HepG2 (cell line): Measurements from ENCODE around the gene CCDC142. TPM values are rescaled to one million over a fixed set of nuclear protein-coding genes. Genes with fewer than 3 reads are reported as not detected.

Source experiments
- CHD2 ChIP-seq: IDR thresholded peaks from 2 replicates; pipeline ENCODE4 v1.6.1; 2011; ENCODE audit warnings: low read depth, low read length, improper control_type of control experiment
- EEA1 ChIP-seq: sonication (generic); formaldehyde crosslinking; IDR thresholded peaks from 2 replicates; pipeline ENCODE4 v1.5.1; 2020; ENCODE audit warnings: mild to moderate bottlenecking, missing genetic modification reagents, borderline replicate concordance
- HDAC2 ChIP-seq: sonication (generic); formaldehyde crosslinking; IDR thresholded peaks from 2 replicates; pipeline ENCODE4 v1.4.0; 2020; ENCODE audit warnings: missing genetic modification reagents
- PRMT3 ChIP-seq: sonication (generic); formaldehyde crosslinking; IDR thresholded peaks from 2 replicates; pipeline ENCODE4 v1.8.1; 2022; ENCODE audit warnings: low read depth, mild to moderate bottlenecking, moderate library complexity, missing genetic modification reagents, borderline replicate concordance
- U2AF2 ChIP-seq: fragments of 200-400 bp; formaldehyde crosslinking; IDR thresholded peaks from 2 replicates; pipeline ENCODE4 v1.6.1; 2017; ENCODE audit warnings: low read depth, mild to moderate bottlenecking, low read length
- YEATS2 ChIP-seq: sonication (generic); formaldehyde crosslinking; IDR thresholded peaks from 2 replicates; pipeline ENCODE4 v1.4.0; 2020; ENCODE audit warnings: missing genetic modification reagents, borderline replicate concordance
- ZFP36L1 ChIP-seq: sonication (generic); formaldehyde crosslinking; IDR thresholded peaks from 2 replicates; pipeline ENCODE4 v1.8.0; 2022; ENCODE audit warnings: mild to moderate bottlenecking, missing genetic modification reagents, moderate library complexity
- ZHX2 ChIP-seq, 2 experiments: sonication (generic) in 1 of 2; formaldehyde crosslinking in 1 of 2; IDR thresholded peaks; 2 replicates each; pipeline versions ENCODE4 v1.6.1 to v1.9.0; 2014 to 2022; ENCODE audit warnings: antibody characterized with exemption in 1 of 2, borderline replicate concordance in 1 of 2, inconsistent platforms in 1 of 2, low read depth in 1 of 2, missing genetic modification reagents in 1 of 2
- ZNF232 ChIP-seq: sonication (generic); formaldehyde crosslinking; IDR thresholded peaks from 2 replicates; pipeline ENCODE4 v1.4.0; 2020; ENCODE audit warnings: missing genetic modification reagents, borderline replicate concordance
- ZNF775 ChIP-seq: sonication (generic); formaldehyde crosslinking; IDR thresholded peaks from 2 replicates; pipeline ENCODE4 v1.4.0; 2020; ENCODE audit warnings: missing genetic modification reagents, mild to moderate bottlenecking, moderate library complexity, borderline replicate concordance
- ZSCAN29 ChIP-seq: sonication (generic); formaldehyde crosslinking; conservative IDR thresholded peaks from 2 replicates; pipeline ENCODE4 v1.4.0; 2020; ENCODE audit warnings: mild to moderate bottlenecking, missing genetic modification reagents
- polyA plus RNA-seq, 8 experiments: library from polyadenylated mRNA; depleted of rRNA in 3 of 8; stranded (reverse) in 7 of 8; unstranded in 1 of 8; fragments of >200 nt; fragmentation: Illumina TruSeq in 4 of 8; extraction: Trizol in 4 of 8; gene quantifications; 2 replicates each; pipeline versions ENCODE4 v1.2.1 to v1.2.3, GENCODE V29; 2011 to 2016; ENCODE audit warnings: low read depth in 4 of 8, missing spikeins in 1 of 8, mixed read lengths in 1 of 8; ENCODE audit not compliant: insufficient read depth in 1 of 8
- total RNA-seq, 5 experiments: library from RNA; depleted of rRNA; stranded (reverse); fragments of >200 nt; fragmentation: Illumina TruSeq; extraction: Trizol; gene quantifications; 2 replicates each; pipeline ENCODE4 v1.2.3, GENCODE V29; 2016; ENCODE audit warnings: low read depth in 1 of 5
- TF ChIP-seq, protein P1 (sequence below): sonication (generic); formaldehyde crosslinking; IDR thresholded peaks from 2 replicates; pipeline ENCODE4 v1.4.0; 2020; ENCODE audit warnings: missing genetic modification reagents, mild to moderate bottlenecking, borderline replicate concordance

CCDC142 gene
- total and polyA plus RNA-seq, 2 of the 13 experiments (the other 11 are each of a cell fraction or from before 2014, with no cell fraction given) = 14.7 to 30.4 TPM

- TF ChIP-seq, protein P1, sequence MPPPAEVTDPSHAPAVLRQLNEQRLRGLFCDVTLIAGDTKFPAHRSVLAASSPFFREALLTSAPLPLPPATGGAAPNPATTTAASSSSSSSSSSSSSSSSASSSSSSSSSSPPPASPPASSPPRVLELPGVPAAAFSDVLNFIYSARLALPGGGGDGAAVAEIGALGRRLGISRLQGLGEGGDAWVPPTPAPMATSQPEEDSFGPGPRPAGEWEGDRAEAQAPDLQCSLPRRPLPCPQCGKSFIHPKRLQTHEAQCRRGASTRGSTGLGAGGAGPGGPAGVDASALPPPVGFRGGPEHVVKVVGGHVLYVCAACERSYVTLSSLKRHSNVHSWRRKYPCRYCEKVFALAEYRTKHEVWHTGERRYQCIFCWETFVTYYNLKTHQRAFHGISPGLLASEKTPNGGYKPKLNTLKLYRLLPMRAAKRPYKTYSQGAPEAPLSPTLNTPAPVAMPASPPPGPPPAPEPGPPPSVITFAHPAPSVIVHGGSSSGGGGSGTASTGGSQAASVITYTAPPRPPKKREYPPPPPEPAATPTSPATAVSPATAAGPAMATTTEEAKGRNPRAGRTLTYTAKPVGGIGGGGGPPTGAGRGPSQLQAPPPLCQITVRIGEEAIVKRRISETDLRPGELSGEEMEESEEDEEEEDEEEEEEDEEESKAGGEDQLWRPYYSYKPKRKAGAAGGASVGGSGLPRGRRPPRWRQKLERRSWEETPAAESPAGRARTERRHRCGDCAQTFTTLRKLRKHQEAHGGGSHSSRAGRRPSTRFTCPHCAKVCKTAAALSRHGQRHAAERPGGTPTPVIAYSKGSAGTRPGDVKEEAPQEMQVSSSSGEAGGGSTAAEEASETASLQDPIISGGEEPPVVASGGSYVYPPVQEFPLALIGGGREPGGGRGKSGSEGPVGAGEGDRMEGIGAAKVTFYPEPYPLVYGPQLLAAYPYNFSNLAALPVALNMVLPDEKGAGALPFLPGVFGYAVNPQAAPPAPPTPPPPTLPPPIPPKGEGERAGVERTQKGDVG (CRISPR knock-in tag) = peak; percentile 91; the same call in 1 of the 2 replicates
- TF ChIP-seq CHD2 (no peak), ZHX2 (IDR thresholded peaks at IDR 0.05; ENCODE audit: low read depth) (peak; percentile 16; the same call in 1 of the 2 replicates), ZHX2 (CRISPR knock-in tag; IDR thresholded peaks at IDR 0.05; ENCODE audit: borderline replicate concordance) (no peak; the same call in 1 of the 2 replicates), HDAC2 (CRISPR knock-in tag) (peak; percentile 8), ZSCAN29 (CRISPR knock-in tag) (0 out of 2 replicates have a peak, but pooled peaks have one; percentile 46), ZFP36L1 (CRISPR knock-in tag) (peak; percentile 85), U2AF2 (no peak; the same call in 1 of the 2 replicates), YEATS2 (CRISPR knock-in tag) (no peak; the same call in 1 of the 2 replicates), ZNF232 (CRISPR knock-in tag) (0 out of 2 replicates have a peak, but pooled peaks have one; percentile 14), PRMT3 (CRISPR knock-in tag) (peak; percentile 56; the same call in 1 of the 2 replicates), EEA1 (peak; percentile 94; the same call in 1 of the 2 replicates), ZNF775 (CRISPR knock-in tag) (no peak)
Observed at GRCh38 chr2:74502720-74503505, 20.1 kb upstream of the CCDC142 start (continued).
